CD4-positive, alpha-beta T cell treated with Interleukin-6 at 100 ng/mL for 8 hours (primary cell): ENCODE data around the gene CDC27.
"Not testable (repeated sequence)": the region's sequence is repeated elsewhere in the genome, so short reads cannot be mapped to it uniquely, and the experiment has no call there.

Source experiments
- DNase-seq: peaks from one replicate; pipeline ENCODE4 v3.0.0-alpha.2; 2020; ENCODE audit warnings: mixed read lengths, low spot score

The CDC27 gene

DNA sequence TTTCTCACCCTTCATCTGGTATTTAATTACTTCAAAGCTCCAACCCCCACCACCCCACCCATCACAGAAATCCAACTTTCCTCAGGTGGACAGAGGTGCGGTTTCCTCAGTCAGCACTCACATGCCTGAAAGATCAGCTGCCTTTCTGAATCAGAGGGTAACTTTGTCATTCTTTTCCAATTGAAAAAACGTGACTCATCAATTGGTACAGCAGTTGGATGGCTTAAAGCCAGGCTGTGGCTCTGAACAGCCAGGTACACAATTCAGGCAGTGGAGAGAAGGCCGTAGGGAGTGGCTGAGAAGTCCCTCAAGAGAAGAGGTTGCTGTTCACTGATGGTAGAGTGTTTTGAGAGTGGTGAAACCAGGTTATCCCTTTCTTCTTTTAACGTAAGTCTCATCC is 118.8 kb downstream of the CDC27 start:
- DNase-seq = not testable (repeated sequence)
